Karpas-422 (cell line): Measurements from ENCODE around the gene EARS2. TPM values are rescaled to one million over a fixed set of nuclear protein-coding genes. Genes with fewer than 3 reads are reported as not detected.

Experiments
- DNase-seq: peaks from one replicate; pipeline ENCODE4 v3.0.0-alpha.2; 2015
- H2AFZ ChIP-seq: fragments of 200-600 bp; sonication (generic); 2 replicates; pipeline ENCODE4 v1.6.1; 2014; ENCODE audit warnings: antibody characterized with exemption, low read length, mixed read lengths
- H3K27ac ChIP-seq: fragments of 200-600 bp; sonication (generic); 2 replicates; pipeline ENCODE4 v1.5.1; 2014; ENCODE audit warnings: mild to moderate bottlenecking, low read length, moderate library complexity
- H3K27me3 ChIP-seq: fragments of 200-600 bp; sonication (generic); 2 replicates; pipeline ENCODE4 v1.6.1; 2014; ENCODE audit warnings: low read length, mixed read lengths
- H3K36me3 ChIP-seq: fragments of 200-600 bp; sonication (generic); 2 replicates; pipeline ENCODE4 v1.6.1; 2014; ENCODE audit warnings: low read length, mixed read lengths; ENCODE audit not compliant: insufficient read depth
- H3K4me1 ChIP-seq: fragments of 200-600 bp; sonication (generic); 2 replicates; pipeline ENCODE4 v1.6.1; 2014; ENCODE audit warnings: mild to moderate bottlenecking, low read length, mixed read lengths
- H3K4me2 ChIP-seq: fragments of 200-600 bp; sonication (generic); 2 replicates; pipeline ENCODE4 v1.6.1; 2014; ENCODE audit warnings: low read length, low read depth, mild to moderate bottlenecking; ENCODE audit not compliant: poor library complexity, severe bottlenecking
- H3K4me3 ChIP-seq: fragments of 200-600 bp; sonication (generic); 2 replicates; pipeline ENCODE4 v1.5.1; 2014; ENCODE audit warnings: mild to moderate bottlenecking, antibody characterized with exemption, low read length, mixed read lengths
- H3K79me2 ChIP-seq: fragments of 200-600 bp; sonication (generic); 2 replicates; pipeline ENCODE4 v1.6.1; 2014; ENCODE audit warnings: mild to moderate bottlenecking, low read length, mixed read lengths
- H3K9ac ChIP-seq: fragments of 200-600 bp; sonication (generic); 2 replicates; pipeline ENCODE4 v1.6.0; 2014; ENCODE audit warnings: low read length
- H3K9me2 ChIP-seq: fragments of 200-600 bp; sonication (generic), shearing (Covaris generic); replicated peaks from 2 replicates; pipeline ENCODE4 v1.6.0; 2014; ENCODE audit warnings: mild to moderate bottlenecking, low read length, moderate library complexity; ENCODE audit not compliant: insufficient read depth
- H3K9me3 ChIP-seq: fragments of 300-700, 200-600 bp; sonication (generic); 2 replicates; pipeline ENCODE4 v1.6.1; 2014; ENCODE audit warnings: low read length, mixed read lengths
- H4K20me1 ChIP-seq: fragments of 200-600 bp; sonication (generic); 2 replicates; pipeline ENCODE4 v1.6.1; 2014; ENCODE audit warnings: mild to moderate bottlenecking, antibody characterized with exemption, low read length, low read depth; ENCODE audit not compliant: insufficient read depth
- total RNA-seq: library from RNA; depleted of rRNA; stranded (reverse); fragments of >200 nt; shearing (Covaris generic); gene quantifications from 2 replicates; pipeline ENCODE4 v1.2.3, GENCODE V29; 2014; ENCODE audit warnings: low replicate concordance

EARS2 gene
- total RNA-seq, 1 experiment from 2014 or later, result 25.5 TPM

- H3K79me2 ChIP-seq, result peaks cover 52% of the 10 kb centered on the region
- no peaks in the 10 kb centered on the region for H3K27me3 ChIP-seq
- H3K36me3 ChIP-seq, result peaks cover 10% of the 10 kb centered on the region
- peaks cover 63% of the 10 kb centered on the region for H3K4me1 ChIP-seq
- peak within 1 kb of the TSS; percentile 93 for H3K27ac ChIP-seq
- H3K4me2 ChIP-seq, result peak within 1 kb of the TSS; percentile 88
- H3K9me2 ChIP-seq, result no peaks in the 10 kb centered on the region
- H4K20me1 ChIP-seq, result peaks cover 33% of the 10 kb centered on the region
- DNase-seq, result peak; percentile 93
- peak within 1 kb of the TSS; percentile 92 for H3K9ac ChIP-seq
- no peak within 1 kb of the TSS for H2AFZ ChIP-seq
- H3K4me3 ChIP-seq, result peak within 1 kb of the TSS; percentile 99
- no peaks in the 10 kb centered on the region for H3K9me3 ChIP-seq
Measured at GRCh38 chr16:23510164-23510914, 46.8 kb downstream of the EARS2 start, which contains the start of gene GGA2. Gene GGA2 (minus strand): TSS chr16:23510494. CDS start chr16:23510411, 83 bp downstream.

- Histone ChIP-seq H3K27me3 (no peaks in the 10 kb centered on the region), H4K20me1 (peaks cover 39% of the 10 kb centered on the region), H3K9ac (peak overlapping the region; percentile 92), H3K79me2 (peaks cover 57% of the 10 kb centered on the region), H3K27ac (peak overlapping the region; percentile 90), H3K36me3 (peaks cover 10% of the 10 kb centered on the region), H3K4me3 (peak overlapping the region; percentile 99), H3K4me2 (peak overlapping the region; percentile 88), H3K9me2 (no peaks in the 10 kb centered on the region), H3K4me1 (peaks cover 68% of the 10 kb centered on the region), H3K9me3 (no peaks in the 10 kb centered on the region), H2AFZ (no peak overlapping the region)
- peak; percentile 73 for DNase-seq
Measured at GRCh38 chr16:23509782-23510163, 47.4 kb downstream of the EARS2 start.

GRCh38 chr16:23509441-23509754 lies 47.8 kb downstream of the EARS2 start:
- H3K4me3 ChIP-seq, result peak overlapping the region; percentile 99
- H3K79me2 ChIP-seq, result peaks cover 61% of the 10 kb centered on the region
- peak overlapping the region; percentile 90 for H3K27ac ChIP-seq
- H4K20me1 ChIP-seq, result peaks cover 43% of the 10 kb centered on the region
- peak overlapping the region; percentile 88 for H3K4me2 ChIP-seq
- H3K4me1 ChIP-seq, result peaks cover 72% of the 10 kb centered on the region
- DNase-seq, result no peak
- no peaks in the 10 kb centered on the region for H3K9me3 ChIP-seq
- no peaks in the 10 kb centered on the region for H3K9me2 ChIP-seq
- peaks cover 11% of the 10 kb centered on the region for H3K36me3 ChIP-seq
- no peaks in the 10 kb centered on the region for H3K27me3 ChIP-seq
- peak overlapping the region; percentile 92 for H3K9ac ChIP-seq
- H2AFZ ChIP-seq, result no peak overlapping the region

GRCh38 chr16:23508589-23509440 lies 48.3 kb downstream of the EARS2 start:
- Histone ChIP-seq H3K9me3 (no peaks in the 10 kb centered on the region), H3K36me3 (peaks cover 15% of the 10 kb centered on the region), H3K9me2 (no peaks in the 10 kb centered on the region), H3K4me2 (peak overlapping the region; percentile 88), H3K79me2 (peaks cover 67% of the 10 kb centered on the region), H3K27ac (peak overlapping the region; percentile 90), H4K20me1 (peaks cover 48% of the 10 kb centered on the region), H3K4me1 (peaks cover 78% of the 10 kb centered on the region), H3K4me3 (peak overlapping the region; percentile 99), H3K9ac (peak overlapping the region; percentile 92), H3K27me3 (no peaks in the 10 kb centered on the region), H2AFZ (no peak overlapping the region)
- peak; percentile 51 for DNase-seq

- Histone ChIP-seq H3K27ac (peak overlapping the region; percentile 90), H4K20me1 (peaks cover 67% of the 10 kb centered on the region), H3K9ac (peak overlapping the region; percentile 63), H3K36me3 (peaks cover 26% of the 10 kb centered on the region), H3K9me3 (no peaks in the 10 kb centered on the region), H3K27me3 (no peaks in the 10 kb centered on the region), H3K9me2 (no peaks in the 10 kb centered on the region), H3K4me3 (peak overlapping the region; percentile 60), H3K4me2 (peak overlapping the region; percentile 88), H2AFZ (no peak overlapping the region), H3K79me2 (peaks cover 89% of the 10 kb centered on the region), H3K4me1 (peaks cover 84% of the 10 kb centered on the region)
- peak; percentile 69 for DNase-seq
Measured at GRCh38 chr16:23506606-23506994, 50.5 kb downstream of the EARS2 start.

- Histone ChIP-seq H3K4me1 (peaks cover 84% of the 10 kb centered on the region), H2AFZ (no peak overlapping the region), H3K27ac (peak overlapping the region; percentile 90), H3K36me3 (peaks cover 32% of the 10 kb centered on the region), H3K9me3 (no peaks in the 10 kb centered on the region), H3K9me2 (no peaks in the 10 kb centered on the region), H3K27me3 (no peaks in the 10 kb centered on the region), H3K4me2 (peak overlapping the region; percentile 88), H3K79me2 (peaks cover 96% of the 10 kb centered on the region), H3K4me3 (peak overlapping the region; percentile 60), H4K20me1 (peaks cover 74% of the 10 kb centered on the region), H3K9ac (peak overlapping the region; percentile 63)
- peak; percentile 67 for DNase-seq
Measured at GRCh38 chr16:23505671-23506605, 51.2 kb downstream of the EARS2 start.

- no peaks in the 10 kb centered on the region for H3K9me3 ChIP-seq
- H3K79me2 ChIP-seq, result peaks cover 100% of the 10 kb centered on the region
- peak overlapping the region; percentile 90 for H3K27ac ChIP-seq
- H3K27me3 ChIP-seq, result no peaks in the 10 kb centered on the region
- H3K9ac ChIP-seq, result 0 out of 2 replicates have a peak overlapping the region, but pooled peaks have one; percentile 63
- peaks cover 85% of the 10 kb centered on the region for H3K4me1 ChIP-seq
- no peaks in the 10 kb centered on the region for H3K9me2 ChIP-seq
- peaks cover 81% of the 10 kb centered on the region for H4K20me1 ChIP-seq
- peak overlapping the region; percentile 88 for H3K4me2 ChIP-seq
- DNase-seq, result no peak
- H3K4me3 ChIP-seq, result peak overlapping the region; percentile 60; the same call in 1 of the 2 replicates
- no peak overlapping the region for H2AFZ ChIP-seq
- H3K36me3 ChIP-seq, result peaks cover 35% of the 10 kb centered on the region
Measured at GRCh38 chr16:23505180-23505665, 51.9 kb downstream of the EARS2 start.
